Ectodermal cell (in vitro differentiated cells): Measurements from ENCODE around the gene KCNQ1.

Source experiments
- H3K27ac ChIP-seq: 2 replicates; pipeline ENCODE4 v1.7.0; 2013; ENCODE audit warnings: mild to moderate bottlenecking, low read depth, low read length; ENCODE audit not compliant: insufficient read depth, poor library complexity, severe bottlenecking
- H3K27me3 ChIP-seq: 2 replicates; pipeline ENCODE4 v1.7.0; 2013; ENCODE audit warnings: mild to moderate bottlenecking, low read length; ENCODE audit not compliant: insufficient read depth, control insufficient read depth, poor library complexity, severe bottlenecking
- H3K36me3 ChIP-seq: one replicate; pipeline ENCODE4 v1.7.0; 2013; ENCODE audit warnings: low read length; ENCODE audit not compliant: control insufficient read depth, insufficient read depth
- H3K4me1 ChIP-seq: one replicate; pipeline ENCODE4 v1.7.0; 2013; ENCODE audit warnings: low read length; ENCODE audit not compliant: control insufficient read depth, insufficient read depth
- H3K4me3 ChIP-seq: 2 replicates; pipeline ENCODE4 v1.7.0; 2013; ENCODE audit warnings: low read depth, low read length, control low read depth; ENCODE audit not compliant: insufficient read depth
- H3K9me3 ChIP-seq: 2 replicates; pipeline ENCODE4 v1.7.0; 2013; ENCODE audit warnings: mild to moderate bottlenecking, low read length, moderate library complexity; ENCODE audit not compliant: control insufficient read depth
- WGBS, 2 experiments: methylation state at CpG; one replicate each; pipeline ENCODE4 v1.1.7; 2013; ENCODE audit warnings: missing lambda C conversion rate in 2 of 2; 5-methylcytosine and 5-hydroxymethylcytosine counted together

The KCNQ1 gene

GRCh38 chr11:2401436-2401984, 43.3 kb upstream of the KCNQ1 start:
- Histone ChIP-seq H3K27ac (no peak overlapping the region), H3K36me3 (peaks cover 19% of the 10 kb centered on the region), H3K9me3 (no peaks in the 10 kb centered on the region), H3K4me1 (peaks cover 12% of the 10 kb centered on the region), H3K4me3 (peak overlapping the region; percentile 97), H3K27me3 (no peaks in the 10 kb centered on the region)
- WGBS, 2 experiments, result 59 to 62% methylated on average over 12 of the region's 12 CpGs

DNA sequence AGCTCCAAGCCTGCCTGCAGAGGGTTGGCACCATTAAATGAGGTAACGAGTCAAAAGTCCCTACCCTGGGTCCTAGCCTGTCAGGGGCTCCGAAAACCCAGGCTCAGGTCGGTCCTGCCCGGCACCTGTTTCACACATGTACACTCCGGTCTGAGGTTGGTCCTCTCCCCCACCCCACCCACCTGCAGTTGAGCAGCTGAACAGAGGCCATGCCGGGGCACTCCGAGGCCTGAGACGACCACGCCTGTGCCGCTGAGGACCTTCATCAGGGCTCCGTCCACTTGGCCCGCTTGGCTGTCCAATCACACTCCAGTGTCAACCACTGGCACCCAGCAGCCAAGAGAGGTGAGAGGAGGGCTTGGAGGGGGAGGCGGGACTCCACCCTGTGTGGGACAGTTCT, 42.7 kb upstream of the KCNQ1 start:
- H3K27ac ChIP-seq, result no peak overlapping the region
- no peaks in the 10 kb centered on the region for H3K9me3 ChIP-seq
- H3K4me3 ChIP-seq, result peak overlapping the region; percentile 97
- no peaks in the 10 kb centered on the region for H3K27me3 ChIP-seq
- peaks cover 14% of the 10 kb centered on the region for H3K36me3 ChIP-seq
- peaks cover 12% of the 10 kb centered on the region for H3K4me1 ChIP-seq
- 97 to 98% methylated on average over 13 of the region's 13 CpGs for WGBS, 2 experiments

- H3K4me1 ChIP-seq, result peaks cover 12% of the 10 kb centered on the region
- no peak overlapping the region for H3K4me3 ChIP-seq
- H3K36me3 ChIP-seq, result peaks cover 14% of the 10 kb centered on the region
- H3K9me3 ChIP-seq, result no peaks in the 10 kb centered on the region
- no peak overlapping the region for H3K27ac ChIP-seq
- WGBS, 2 experiments, result 94 to 95% methylated on average over 31 of the region's 31 CpGs
- H3K27me3 ChIP-seq, result no peaks in the 10 kb centered on the region
Observed at GRCh38 chr11:2402890-2403645, 41.7 kb upstream of the KCNQ1 start.

DNA sequence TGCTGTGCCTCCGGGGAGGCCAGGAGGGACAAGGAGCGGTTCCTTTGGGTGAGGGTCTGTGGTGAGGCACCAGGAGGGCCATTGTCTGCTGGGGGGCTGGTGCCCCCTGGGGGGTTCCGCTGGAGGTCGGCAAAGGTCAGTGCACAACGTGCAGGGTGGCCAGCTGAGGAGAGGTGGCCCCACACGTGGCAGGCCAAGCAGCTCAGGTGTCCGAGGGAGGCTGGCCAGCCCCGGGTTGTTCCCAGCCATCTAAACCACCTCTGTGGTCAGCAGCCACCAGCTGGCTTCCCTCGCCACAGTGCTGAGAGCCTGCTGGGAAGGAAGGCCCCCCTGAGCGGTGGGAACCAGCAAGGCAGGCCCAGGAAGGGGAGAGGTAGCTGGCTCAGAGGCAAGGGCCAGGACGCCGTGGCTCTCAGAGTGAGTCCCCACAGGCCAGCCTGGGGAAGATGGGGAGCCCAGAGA, 40.0 kb upstream of the KCNQ1 start:
- Histone ChIP-seq H3K4me1 (peaks cover 7% of the 10 kb centered on the region), H3K36me3 (peaks cover 14% of the 10 kb centered on the region), H3K27ac (no peak overlapping the region), H3K4me3 (no peak overlapping the region), H3K9me3 (no peaks in the 10 kb centered on the region), H3K27me3 (no peaks in the 10 kb centered on the region)
- 87 to 91% methylated on average over 12 of the region's 12 CpGs for WGBS, 2 experiments

DNA sequence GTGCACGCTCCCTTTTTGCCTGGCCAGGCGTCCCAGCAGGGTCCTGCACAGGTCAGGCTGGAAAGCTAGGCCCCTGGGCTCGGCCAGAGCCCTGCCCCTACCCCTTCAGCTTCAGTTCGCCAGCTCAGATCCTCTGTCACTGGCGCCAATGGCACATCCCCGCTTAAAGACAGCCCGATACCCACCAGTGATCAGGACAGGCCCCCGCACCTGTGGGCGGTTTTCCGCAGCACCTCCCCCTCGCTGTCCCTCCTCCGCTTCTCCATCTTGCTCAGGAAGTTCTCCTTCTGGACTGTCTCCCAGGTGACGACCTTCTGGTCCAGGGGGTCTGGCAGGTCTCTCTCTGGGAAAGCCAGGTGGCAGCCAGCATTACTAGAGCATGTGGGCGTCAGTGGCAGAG, 38.4 kb upstream of the KCNQ1 start:
- Histone ChIP-seq H3K9me3 (no peaks in the 10 kb centered on the region), H3K4me1 (peaks cover 5% of the 10 kb centered on the region), H3K4me3 (no peak overlapping the region), H3K36me3 (peaks cover 14% of the 10 kb centered on the region), H3K27ac (no peak overlapping the region), H3K27me3 (no peaks in the 10 kb centered on the region)
- 90 to 91% methylated on average over 14 of the region's 14 CpGs for WGBS, 2 experiments

DNA sequence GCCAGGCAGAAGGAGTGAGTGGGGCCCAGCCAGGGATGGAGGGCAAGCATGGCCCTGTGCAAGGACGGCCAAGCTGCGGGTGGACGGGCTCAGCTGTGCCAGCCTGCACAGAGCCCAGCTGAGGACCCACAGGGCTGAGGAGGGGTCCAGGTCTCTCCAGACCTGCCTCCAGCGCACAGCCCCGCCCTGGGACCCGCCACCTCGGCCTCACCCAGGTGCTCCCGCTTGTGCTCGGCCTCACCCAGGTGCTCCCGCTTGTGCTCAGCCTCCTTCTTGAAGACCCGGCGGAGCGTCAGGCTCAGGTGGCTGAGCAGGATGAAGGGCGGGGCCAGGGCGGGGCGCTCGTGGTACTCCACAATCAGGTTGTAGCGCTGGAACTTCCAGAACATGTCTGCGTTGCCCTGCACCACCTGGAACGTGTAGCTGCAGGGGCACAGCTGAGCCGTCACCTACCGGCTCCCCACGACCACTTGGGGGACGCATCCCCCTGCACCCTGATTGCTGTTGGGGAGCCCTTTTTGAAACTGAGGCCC, 37.9 kb upstream of the KCNQ1 start:
- Histone ChIP-seq H3K4me3 (no peak overlapping the region), H3K9me3 (no peaks in the 10 kb centered on the region), H3K27ac (no peak overlapping the region), H3K4me1 (peaks cover under 1% of the 10 kb centered on the region), H3K36me3 (peaks cover 14% of the 10 kb centered on the region), H3K27me3 (no peaks in the 10 kb centered on the region)
- WGBS, 2 experiments, result 87 to 89% methylated on average over 24 of the region's 24 CpGs

DNA sequence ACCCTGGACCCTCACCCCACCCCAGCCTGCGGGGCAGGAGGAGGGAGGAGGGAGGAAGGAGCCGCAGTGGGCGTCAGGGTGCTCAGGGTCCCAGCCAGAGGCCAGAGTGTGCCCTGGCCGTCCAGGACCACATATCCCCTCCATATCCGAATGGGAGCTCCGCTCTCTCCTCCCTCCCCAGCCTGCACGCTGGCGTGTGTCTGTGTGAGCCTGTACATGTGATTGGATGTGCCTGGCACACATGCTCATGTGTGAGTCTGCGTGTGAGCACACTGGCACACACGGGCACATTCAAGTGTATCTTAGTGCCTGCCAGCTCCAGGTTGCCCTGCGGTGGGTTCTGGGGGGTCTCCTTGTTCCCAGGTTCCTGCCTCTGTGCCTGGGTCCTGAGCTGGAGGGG, 36.1 kb upstream of the KCNQ1 start:
- WGBS, 2 experiments, result 92% methylated on average over 11 of the region's 11 CpGs
- H3K36me3 ChIP-seq, result peaks cover under 1% of the 10 kb centered on the region
- no peaks in the 10 kb centered on the region for H3K9me3 ChIP-seq
- H3K4me1 ChIP-seq, result no peaks in the 10 kb centered on the region
- no peaks in the 10 kb centered on the region for H3K27me3 ChIP-seq
- no peak overlapping the region for H3K27ac ChIP-seq
- H3K4me3 ChIP-seq, result no peak overlapping the region

- Histone ChIP-seq H3K27ac (no peak overlapping the region), H3K4me3 (no peak overlapping the region), H3K27me3 (no peaks in the 10 kb centered on the region), H3K9me3 (no peaks in the 10 kb centered on the region), H3K4me1 (no peaks in the 10 kb centered on the region), H3K36me3 (no peaks in the 10 kb centered on the region)
- 87 to 91% methylated on average over 16 of the region's 16 CpGs for WGBS, 2 experiments
Observed at GRCh38 chr11:2409126-2409525, 35.7 kb upstream of the KCNQ1 start.

DNA sequence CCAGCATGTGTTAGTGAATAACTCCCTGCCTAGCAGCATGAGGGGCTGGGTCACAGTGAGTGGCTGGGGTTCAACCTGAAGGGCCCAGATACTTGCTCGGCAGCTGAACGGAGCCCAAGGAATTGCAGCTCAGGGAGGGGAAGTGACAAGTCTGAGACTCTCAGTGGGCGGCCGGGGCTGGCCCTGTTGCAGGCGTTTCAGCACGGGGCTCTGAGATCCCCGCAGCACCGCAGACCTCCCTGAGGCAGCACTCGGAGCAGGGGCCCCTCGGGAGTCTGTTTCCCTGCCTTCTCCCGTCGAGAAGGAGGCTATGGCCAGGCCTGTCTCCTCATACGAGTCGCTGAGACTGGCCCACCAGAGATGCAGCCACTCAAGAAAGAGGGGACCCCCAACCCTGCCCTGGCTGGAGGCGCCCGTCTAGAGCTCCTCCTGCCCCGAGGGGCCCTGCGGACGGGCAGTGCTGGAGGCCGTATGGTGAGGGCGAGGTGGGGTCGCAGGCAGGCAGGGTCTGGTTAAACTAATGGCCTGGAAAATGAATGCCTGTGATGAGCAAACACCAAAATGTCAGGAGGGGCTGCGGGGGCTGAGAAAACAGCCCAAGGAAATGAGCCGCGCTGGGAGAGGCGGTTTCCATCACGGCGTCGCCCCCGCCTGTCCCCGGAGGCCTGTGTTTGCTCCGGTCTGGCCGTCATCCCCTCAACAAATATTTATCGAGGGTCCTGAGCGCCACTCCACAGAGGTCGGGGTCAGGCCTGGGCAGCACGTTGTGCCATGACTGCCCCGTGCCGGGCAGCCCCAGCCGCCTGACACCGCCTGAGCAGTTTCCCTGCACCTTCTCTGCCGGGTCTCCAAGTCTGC, 35.0 kb upstream of the KCNQ1 start:
- WGBS, 2 experiments, result 87 to 89% methylated on average over 42 of the region's 42 CpGs

DNA sequence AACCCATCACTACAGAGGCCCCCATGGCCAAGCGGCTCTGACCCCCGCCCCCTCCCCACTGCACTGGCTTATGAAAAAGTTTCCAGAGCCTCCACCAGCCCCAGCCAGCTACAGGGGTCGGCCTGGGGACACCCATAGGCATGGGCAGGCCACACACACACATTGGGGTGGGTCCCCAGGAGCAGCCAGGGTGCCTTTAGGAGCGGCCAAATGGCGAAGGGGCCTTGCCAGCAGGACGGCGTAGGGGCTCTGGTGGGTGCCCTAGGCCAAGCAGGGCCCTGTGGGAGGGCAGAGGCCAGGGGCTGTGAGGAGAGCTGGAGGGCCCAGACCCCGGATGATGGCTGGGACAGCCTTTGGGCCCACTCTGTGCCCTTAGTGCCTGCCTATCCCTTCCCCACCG, 34.2 kb upstream of the KCNQ1 start:
- Histone ChIP-seq H3K36me3 (no peaks in the 10 kb centered on the region), H3K27ac (no peak overlapping the region), H3K9me3 (no peaks in the 10 kb centered on the region), H3K4me1 (no peaks in the 10 kb centered on the region), H3K4me3 (no peak overlapping the region), H3K27me3 (no peaks in the 10 kb centered on the region)
- WGBS, 2 experiments, result 91 to 92% methylated on average over 9 of the region's 9 CpGs

More for the DNA sequence above, 35.0 kb upstream of the KCNQ1 start:
- no peak overlapping the region for H3K27ac ChIP-seq
- no peaks in the 10 kb centered on the region for H3K27me3 ChIP-seq
- H3K4me3 ChIP-seq, result no peak overlapping the region
- no peaks in the 10 kb centered on the region for H3K4me1 ChIP-seq
- no peaks in the 10 kb centered on the region for H3K36me3 ChIP-seq
- H3K9me3 ChIP-seq, result no peaks in the 10 kb centered on the region
